GM19193 (cell line): ENCODE measurements around the gene HS1BP3.

Experiments used
- POLR2A ChIP-seq: IDR thresholded peaks from 4 replicates; pipeline ENCODE4 v1.6.1; 2011; ENCODE audit not compliant: insufficient read depth, insufficient read length; ENCODE audit errors: extremely low read depth

HS1BP3 gene

GRCh38 chr2:20616341-20616871 lies 34.5 kb downstream of the HS1BP3 start:
- no peak for TF ChIP-seq POLR2A

GRCh38 chr2:20615466-20616241 lies 35.2 kb downstream of the HS1BP3 start:
- TF ChIP-seq POLR2A: no peak

- TF ChIP-seq POLR2A: no peak
These were observed 35.8 kb downstream of the HS1BP3 start for GRCh38 chr2:20615068-20615465.

GRCh38 chr2:20614201-20615067 lies 36.5 kb downstream of the HS1BP3 start:
- TF ChIP-seq POLR2A: no peak

GRCh38 chr2:20612925-20613916 lies 37.7 kb downstream of the HS1BP3 start:
- TF ChIP-seq POLR2A: no peak

GRCh38 chr2:20611844-20612356 lies 39.0 kb downstream of the HS1BP3 start:
- TF ChIP-seq POLR2A: no peak

- TF ChIP-seq POLR2A: no peak
These were observed 39.6 kb downstream of the HS1BP3 start for GRCh38 chr2:20611077-20611843.

- TF ChIP-seq POLR2A: no peak
These were observed 40.9 kb downstream of the HS1BP3 start for GRCh38 chr2:20609995-20610357.

GRCh38 chr2:20609349-20609994 lies 41.4 kb downstream of the HS1BP3 start:
- TF ChIP-seq POLR2A: no peak

GRCh38 chr2:20608666-20609348 lies 42.1 kb downstream of the HS1BP3 start:
- TF ChIP-seq POLR2A: no peak

GRCh38 chr2:20607446-20607845 lies 43.5 kb downstream of the HS1BP3 start:
- no peak for TF ChIP-seq POLR2A

GRCh38 chr2:20606198-20606597 lies 44.7 kb downstream of the HS1BP3 start:
- no peak for TF ChIP-seq POLR2A

GRCh38 chr2:20604951-20605381 lies 45.9 kb downstream of the HS1BP3 start:
- no peak for TF ChIP-seq POLR2A

GRCh38 chr2:20604401-20604911 lies 46.4 kb downstream of the HS1BP3 start:
- no peak for TF ChIP-seq POLR2A
